ENCODE data around the gene MED15.
A peak's percentile ranks its signal among the peaks of the same experiment; 100 is the strongest.

Gene MED15

DNA sequence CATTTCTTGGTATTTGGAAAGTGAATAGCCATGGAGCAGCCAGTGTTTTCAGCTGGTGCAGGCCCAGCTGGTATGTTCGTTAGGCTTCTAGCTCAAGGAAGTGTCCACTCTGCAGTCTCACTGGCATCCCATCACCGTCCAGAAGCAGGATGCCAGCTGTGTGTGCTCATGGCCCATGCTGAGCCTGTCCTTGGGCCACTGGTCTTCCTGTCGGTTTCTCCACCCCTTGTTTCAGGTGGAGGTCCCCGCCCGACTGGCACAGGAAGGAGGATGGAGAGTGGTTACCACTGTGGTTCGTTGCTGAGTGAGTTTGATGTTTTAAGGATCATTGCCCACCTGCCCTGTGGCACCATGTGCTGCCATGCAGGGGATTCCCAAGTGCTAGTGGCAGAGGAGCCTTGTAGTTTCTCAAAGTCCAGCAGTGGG is 63.7 kb downstream of the MED15 start:
- DNase-seq (ENCODE audit: low read depth in 2 of 2), result no peak

DNA sequence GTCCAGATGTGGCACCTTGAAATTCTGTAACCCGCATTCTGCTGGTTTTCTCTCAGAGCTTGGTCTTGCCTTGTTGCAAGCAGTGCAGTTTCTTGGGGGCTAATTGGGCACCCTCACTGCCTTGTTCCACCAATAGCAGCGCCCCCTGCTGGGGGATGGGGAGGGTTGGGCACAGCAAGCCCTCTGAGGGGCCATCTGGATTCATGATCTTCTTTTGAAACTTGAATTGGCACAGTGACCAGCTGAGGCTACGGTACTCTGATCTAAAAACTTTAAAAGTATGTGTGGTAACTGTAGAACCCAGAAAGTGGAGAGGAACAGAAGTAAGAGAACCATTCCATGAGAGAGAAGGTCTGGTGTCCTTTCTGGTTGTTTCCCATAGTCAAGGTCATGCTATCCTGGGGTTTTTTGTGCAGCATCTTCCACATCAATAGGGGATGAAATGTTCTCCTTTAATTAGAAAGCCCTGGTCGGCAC is 64.2 kb downstream of the MED15 start:
- DNase-seq (ENCODE audit: low read depth in 2 of 2), result peak; percentile 36 to 41

DNA sequence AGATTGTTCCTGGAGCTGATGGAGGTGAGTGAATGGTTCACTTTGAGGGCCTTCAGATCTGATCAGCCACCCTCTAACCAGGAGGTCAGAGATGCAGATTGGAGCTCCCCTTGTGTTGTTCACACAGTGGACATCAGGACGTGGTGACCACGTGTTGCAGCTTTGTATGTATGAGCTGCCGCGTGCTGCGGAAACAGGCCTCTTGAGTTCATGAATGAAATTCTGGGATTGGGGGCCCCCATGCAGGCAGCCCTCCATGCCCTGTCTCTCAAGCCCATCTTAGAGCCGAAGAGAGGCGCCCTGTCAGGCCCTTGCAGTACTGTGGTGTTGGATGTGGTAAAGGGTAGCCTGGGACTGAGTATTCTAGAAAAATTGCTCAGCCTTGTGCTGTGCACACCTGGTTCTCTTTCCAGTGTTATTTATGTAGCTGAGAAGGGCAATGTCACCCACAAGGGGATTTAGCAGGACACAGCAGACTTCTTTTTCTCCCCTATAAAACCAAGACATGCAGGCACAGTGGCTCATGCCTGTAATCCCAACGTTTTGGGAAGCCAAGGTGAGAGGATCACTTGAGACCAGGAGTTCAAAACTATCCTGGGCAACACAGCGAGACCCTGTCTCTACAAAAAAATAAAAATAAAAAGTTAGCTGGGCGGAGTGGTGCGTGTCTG is 64.9 kb downstream of the MED15 start:
- no peak for DNase-seq (ENCODE audit: low read depth in 2 of 2)

DNA sequence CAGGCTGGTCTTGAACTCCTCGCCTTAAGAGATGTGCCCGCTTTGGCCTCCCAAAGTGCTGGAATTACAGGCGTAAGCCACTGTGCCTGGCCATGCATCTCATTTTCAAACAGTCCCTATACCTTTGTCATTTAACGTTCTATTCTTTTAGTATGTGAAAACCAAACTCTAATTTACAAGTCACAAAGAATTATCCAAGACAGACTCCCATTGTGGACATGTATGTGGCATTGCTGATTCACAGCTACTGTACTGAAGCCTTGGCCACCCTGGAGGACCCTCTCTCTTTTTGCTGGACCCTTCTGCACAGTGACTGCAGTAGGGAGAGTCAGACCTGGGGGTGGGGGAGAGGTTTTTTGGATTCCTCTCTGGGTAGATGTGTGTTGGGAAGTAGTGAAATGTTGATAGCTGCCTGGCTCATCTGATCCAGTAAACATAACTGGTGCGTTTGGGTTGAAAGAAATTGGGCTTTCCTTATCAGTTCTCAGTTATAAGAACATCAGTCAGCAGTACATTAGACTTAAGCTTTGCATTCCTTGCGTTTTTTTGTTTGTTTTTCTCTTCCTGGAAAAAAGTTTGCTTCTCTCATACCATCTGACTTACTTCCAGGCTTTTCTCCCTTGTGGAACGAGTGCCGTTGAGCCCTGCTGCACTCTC is 65.9 kb downstream of the MED15 start:
- DNase-seq (ENCODE audit: low read depth in 2 of 2), result no peak

DNA sequence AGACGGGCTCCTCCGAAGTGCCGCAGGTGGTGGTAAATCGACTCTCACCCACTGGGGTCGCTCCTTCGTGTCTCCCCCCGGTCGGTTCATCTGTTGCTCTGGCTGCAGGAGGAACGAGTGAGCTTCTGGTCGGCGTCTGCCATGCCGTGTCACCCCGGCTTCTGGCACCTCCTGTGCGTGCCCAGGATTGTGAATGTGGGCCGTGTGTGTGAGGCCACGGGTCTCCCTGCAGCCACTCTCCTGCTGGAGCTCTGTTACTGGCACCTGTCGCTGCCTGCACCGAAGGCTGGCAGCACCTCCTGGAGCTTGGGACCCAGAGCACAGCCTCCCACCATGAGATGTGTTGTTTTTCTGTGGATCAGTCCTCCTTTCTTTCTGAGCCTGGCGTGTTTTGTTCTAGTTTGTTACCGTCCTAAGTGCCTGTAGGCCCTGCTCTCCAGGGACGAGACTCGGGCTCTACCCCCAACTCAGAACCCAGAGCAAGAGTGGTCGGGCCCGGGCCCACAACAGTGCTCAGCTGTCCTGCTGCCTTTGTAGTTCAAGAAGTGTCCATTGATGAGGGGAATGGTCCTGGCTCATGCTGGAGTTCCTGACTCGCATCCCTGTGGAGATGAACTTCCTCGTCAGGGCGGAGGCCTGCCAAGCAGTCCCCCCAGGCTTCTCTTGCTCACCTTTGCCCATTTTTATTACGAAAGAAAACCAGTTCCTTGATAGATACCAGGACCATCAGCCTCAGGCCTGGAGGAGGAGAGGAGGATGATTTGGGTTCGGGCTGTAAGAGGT is 66.6 kb downstream of the MED15 start:
- no peak for DNase-seq (ENCODE audit: low read depth in 2 of 2)

DNA sequence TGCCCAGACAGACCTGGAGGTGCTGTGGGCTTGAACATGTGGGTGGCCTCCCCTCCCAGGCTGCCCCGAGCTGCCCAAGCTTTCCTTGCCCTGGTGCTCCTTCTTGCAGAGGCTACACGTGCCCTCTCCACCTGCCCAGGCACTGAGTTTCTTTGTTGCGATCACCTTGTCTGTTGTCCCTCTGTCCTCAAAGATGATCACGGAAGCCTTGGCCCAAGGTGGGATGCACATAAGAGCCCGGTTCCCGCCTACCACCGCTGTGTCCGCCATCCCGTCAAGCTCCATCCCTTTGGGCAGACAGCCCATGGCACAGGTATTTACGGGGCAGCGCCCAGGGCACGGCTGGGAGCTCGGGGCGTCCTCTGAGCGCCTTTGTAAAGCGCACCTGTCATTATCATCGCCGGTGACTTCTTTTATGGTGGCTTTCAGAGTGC is 67.5 kb downstream of the MED15 start:
- DNase-seq (ENCODE audit: low read depth in 2 of 2), result no peak

DNA sequence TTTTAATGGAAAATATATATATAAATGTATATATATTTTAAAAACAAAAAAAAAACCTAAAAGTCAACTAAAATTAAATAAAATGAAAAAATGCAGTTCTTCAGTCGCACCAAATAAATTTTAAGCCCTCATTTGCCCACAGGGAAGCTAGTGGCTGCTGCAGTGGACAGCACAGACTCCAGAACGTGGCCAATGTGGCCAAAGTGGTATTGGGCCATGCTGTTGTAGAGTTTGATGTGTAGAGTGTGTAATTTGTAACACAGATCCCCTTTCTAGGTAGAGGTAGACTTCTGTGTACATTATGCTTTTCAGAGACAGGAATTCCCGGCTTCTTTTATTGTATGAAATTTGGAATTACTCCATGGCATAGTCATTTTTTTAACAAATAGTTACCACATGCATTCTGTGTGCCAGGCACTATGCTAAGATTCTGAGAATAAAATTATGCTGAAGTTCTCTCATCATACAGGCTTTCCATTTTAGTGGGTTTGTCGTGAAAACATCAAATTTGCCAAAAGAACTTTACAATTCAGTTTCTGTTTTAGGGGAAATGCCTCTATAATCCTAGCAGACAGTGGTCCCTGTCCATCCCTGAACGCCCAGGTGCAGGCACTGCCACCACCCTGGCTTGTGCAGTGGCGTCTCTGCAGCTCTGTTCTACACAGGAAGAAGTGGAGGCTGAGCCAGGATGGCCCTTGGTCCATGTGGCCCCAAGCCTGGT is 68.5 kb downstream of the MED15 start:
- no peak for DNase-seq (ENCODE audit: low read depth in 2 of 2)

DNA sequence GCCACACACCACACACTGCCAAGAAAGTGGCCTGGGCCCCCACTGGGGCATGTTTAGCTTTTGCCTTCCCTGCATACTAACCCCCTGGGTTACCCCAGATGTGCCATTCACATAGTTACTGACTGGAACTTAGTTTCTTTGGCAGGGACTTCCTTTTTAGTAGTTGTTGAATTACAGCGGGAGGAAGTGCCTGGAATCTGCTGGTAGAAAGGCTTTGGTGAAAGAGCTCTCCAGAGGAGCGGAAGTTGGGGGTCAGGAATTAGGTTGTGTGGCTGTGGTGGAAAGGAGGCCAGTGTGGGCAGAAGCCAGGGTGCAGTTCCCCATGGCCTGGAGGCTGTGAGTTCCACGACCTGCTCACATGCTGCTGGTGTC is 69.0 kb downstream of the MED15 start:
- no peak for DNase-seq (ENCODE audit: low read depth in 2 of 2)

DNA sequence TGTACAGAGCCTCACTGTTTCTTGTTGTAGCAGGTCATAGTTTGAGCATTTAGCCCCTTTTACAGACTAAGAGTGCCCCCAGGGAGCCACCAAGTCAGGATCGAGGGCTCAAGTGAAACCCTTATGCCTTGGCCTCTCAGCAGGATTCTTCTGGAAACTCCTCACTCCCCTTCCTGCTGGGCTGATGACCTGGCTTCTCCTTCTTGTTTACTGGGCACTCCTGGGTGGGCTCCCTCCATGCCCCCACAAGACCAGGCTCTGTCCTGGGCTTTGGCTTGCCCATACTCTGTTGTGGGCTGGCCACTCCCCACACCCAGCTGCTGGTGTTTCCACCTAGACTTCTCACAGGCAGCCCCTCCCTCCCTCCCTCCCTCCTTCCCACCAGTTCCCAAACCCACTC is 69.6 kb downstream of the MED15 start:
- DNase-seq (ENCODE audit: low read depth in 2 of 2), result no peak

DNA sequence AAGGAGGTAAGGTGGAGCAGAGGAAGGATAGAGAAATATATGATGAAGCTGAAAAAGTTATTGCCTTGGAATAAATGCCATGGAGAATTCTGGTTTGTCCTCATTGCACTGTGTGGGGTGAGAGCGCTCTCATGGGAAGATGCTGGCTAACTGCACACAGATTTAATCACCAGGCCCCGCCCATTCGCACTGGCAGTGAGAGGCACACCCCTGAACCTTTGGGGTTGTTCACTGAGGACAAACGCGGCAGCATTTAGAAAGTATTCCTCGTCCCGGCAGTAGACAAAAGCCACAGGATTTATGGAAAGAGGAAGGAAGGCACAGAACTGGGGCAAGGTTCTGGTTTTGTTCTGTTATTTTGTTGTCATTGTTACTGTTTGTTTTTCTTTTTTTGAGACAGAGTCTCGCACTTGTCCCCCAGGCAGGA is 70.2 kb downstream of the MED15 start:
- no peak for DNase-seq (ENCODE audit: low read depth in 2 of 2)

DNA sequence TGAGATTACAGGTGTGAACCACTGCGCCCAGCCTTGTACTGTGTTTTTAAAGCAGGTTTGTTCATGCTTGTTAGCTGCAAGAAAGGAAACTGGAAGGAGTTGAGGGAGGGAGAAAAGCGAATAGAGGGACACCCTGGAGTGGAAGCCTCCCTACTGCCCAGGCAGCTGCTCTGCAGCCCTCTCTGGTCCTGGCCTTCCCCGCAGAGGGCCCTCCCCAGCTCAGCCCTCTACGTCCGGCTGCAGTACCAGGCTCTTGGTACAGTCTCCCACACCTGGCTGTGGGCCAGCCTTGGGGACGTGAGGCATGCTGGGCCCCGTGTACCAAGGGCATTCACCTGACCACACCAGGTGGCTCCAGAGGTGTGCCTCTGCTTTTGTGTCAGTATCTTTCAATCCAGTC is 70.8 kb downstream of the MED15 start:
- DNase-seq (ENCODE audit: low read depth in 2 of 2), result no peak

DNA sequence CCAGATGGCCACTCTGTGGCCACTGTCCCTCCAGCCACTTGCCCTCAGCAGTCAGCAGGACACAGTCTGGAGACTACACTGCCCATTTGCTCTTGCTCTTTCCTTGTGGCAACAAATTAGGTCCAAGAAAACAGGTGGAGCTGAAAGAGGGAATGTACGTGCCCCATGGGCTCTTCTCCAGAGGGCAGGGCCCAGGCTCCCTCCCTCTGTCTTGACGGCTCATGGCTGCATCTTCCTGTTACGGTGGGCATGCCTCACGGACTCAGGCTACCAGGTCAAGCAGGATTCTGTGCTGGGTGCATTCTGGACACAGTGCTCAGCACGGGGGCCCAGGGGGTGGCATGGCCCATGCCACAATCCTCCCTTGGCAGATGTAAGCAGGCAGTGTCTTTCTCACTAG is 71.3 kb downstream of the MED15 start:
- no peak for DNase-seq (ENCODE audit: low read depth in 2 of 2)

DNA sequence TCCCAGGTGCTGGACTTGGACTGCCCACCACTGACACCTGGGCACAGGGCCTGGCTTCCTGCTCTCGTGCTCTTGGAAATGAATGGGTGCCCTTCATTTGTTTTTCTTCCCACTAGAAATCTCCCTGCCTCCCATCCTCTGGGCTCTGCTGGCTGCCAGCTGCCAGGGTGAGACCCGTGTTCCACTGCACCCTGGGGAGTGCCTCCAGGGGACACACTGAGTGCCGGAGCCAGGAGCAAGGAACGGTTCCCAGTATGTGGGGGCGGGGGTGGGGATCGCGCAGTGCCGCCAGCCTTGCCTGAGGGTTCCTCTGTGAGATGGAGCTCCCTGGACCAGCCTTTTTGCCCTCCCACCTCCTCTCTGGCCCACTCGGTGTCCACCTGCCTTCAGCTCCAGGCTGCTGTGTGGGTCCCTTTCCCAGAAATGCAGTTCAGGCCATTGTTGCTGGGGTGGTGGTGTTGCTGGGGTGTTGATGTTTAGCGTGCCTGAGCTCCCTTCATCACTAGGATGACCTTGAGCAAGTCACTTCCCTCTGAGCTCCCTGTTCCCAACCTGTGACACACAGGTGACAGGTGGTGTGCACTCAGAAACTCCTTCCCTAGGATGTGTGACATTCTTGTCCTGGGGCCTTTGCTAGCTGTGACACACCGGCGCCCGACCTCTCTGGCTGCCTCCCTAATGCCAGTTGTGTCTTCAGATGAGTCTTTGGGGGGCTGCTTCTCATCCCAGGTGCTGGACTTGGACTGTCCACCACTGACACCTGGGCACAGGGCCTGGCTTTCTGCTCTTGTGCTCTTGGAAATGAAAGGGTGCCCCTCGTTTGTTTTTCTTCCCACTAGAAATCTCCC is 72.1 kb downstream of the MED15 start:
- no peak for DNase-seq (ENCODE audit: low read depth in 2 of 2)

DNA sequence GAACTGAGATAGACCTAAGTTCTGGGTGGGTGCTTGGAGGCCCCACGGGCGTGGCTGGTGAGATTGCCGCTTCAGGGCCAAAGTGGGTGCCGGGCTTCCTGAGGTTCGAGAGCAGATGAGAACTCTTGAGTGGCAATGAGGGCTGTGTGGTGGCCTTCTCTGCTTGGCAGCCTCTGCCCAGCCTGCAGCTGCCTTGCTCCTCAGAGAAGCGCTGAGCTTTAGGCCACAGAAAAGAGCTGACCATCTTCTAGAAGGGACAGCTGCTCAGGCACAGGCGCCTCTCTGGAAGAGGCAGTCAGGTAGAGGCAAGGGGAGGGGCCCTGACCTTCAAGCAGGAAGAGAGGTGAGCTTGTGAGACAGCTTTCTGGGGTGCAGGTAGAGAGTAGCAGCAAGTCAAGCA is 72.8 kb downstream of the MED15 start:
- no peak for DNase-seq (ENCODE audit: low read depth in 2 of 2)

DNA sequence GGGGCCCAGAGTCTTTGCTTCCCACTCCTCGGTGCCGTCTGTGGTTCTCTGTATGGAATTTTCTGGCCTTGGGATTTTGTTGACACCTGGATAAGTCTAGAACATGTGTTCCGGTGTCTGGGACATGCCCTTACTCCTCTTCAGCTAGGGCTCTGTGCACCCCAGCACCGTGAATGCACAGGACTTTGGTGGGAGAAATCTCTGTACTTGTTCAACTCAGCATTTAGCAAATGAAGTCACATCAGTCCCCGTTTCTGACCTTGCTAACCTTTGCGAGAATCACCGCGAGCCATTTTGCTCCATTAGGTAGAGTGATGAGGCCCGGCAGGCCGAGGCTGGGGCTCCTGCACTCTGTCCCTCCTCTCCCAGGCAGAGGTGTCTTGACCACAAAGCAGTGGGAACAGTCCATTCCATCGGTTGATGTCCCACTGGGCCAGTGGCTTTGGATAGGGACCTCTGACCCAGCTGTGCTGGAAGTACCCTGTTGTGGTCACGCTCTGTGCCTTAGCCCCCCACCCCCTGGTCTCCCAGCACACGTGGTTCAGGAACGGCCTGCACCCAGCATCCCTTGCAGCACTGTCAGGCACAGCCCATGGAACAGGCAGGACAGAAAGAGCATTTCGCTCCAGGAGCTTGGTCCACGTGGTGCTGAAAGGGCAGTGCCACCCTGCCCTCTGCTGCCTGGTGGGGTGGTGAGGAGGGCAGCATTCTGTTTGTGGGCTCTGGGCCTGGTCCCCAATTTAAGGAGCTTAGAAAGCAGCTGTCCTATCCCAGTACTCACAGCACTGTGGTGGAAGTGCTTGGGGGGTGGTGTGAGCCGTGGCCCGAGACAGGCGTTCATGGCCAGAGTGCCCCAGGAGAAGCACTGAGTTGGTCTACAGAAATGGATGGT is 73.4 kb downstream of the MED15 start:
- DNase-seq (ENCODE audit: low read depth in 2 of 2), result no peak

DNA sequence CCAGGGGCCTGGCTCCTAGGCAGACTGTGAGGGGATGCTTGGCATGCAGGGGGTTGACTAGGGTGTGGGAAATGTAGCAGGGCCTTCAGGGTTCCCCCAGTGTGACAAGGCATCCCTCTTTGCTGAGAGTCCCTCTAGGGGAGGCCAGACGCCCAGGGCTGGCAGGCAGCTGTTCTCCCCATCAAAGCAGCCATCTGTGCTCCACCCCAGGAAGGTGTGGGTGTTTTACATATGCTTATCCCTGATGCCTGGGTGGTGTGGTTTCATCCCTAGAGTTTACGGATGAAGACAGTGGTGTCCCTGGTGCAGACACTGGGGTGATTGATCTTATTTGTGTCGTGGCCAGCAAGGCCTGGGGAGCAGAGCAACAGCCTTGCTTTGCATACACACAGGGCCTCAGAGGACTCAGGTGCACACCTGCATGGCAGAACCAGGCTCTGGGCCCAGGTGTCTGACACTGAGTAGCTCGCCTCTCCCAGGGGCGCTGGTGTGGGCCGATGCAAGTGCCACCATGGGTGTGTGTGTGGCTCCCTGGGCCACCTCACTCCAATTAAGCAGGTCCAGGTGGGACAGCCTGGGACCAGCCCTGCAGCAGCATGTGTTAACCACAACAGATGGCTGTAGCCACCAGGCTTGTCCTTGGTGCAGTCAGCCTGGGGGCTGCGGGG is 74.2 kb downstream of the MED15 start:
- no peak for DNase-seq (ENCODE audit: low read depth in 2 of 2)

DNA sequence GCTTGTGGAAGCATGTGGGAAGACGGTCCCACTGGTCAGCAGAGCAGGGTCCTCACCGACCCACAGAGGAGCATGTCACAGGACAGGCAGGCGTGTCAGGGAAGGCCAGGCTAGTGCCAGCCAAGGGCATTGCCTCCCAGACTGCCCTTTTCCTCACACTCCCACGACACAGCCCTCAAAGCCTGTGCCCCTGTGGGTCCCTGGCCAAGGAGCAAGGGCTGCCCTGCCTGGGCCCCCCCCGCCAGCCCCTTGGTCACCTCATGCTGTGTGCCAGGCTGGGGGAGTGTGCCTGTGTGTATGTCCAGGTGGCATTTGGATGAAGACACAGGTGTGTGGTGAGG is 74.7 kb downstream of the MED15 start:
- no peak for DNase-seq (ENCODE audit: low read depth in 2 of 2)

DNA sequence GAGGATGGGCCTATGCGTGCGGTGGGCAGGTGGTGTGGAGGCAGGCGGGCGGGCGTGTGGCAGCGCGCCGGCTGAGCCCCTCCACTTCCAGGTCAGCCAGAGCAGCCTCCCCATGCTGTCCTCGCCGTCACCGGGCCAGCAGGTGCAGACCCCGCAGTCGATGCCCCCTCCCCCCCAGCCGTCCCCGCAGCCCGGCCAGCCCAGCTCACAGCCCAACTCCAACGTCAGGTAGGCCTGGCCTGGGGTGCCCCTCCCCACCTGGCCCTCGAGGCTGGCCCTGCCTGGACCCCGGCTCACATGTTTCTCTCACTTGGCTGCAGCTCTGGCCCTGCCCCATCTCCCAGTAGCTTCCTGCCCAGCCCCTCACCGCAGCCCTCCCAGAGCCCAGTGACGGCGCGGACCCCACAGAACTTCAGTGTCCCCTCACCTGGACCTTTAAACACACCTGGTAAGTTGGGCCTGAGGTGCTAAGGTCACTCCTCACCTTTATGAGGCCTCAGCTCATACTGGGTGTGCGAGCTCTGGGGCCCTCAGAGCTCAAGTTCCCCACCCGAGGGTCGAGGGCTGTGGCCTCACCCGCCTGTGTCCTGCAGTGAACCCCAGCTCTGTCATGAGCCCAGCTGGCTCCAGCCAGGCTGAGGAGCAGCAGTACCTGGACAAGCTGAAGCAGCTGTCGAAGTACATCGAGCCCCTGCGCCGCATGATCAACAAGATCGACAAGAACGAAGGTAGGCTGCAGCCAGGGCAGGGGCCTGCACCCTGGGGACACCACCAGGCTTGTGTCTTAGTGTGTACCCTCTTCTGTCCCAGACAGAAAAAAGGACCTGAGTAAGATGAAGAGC is 75.3 kb downstream of the MED15 start:
- no peak for DNase-seq (ENCODE audit: low read depth in 2 of 2)

DNA sequence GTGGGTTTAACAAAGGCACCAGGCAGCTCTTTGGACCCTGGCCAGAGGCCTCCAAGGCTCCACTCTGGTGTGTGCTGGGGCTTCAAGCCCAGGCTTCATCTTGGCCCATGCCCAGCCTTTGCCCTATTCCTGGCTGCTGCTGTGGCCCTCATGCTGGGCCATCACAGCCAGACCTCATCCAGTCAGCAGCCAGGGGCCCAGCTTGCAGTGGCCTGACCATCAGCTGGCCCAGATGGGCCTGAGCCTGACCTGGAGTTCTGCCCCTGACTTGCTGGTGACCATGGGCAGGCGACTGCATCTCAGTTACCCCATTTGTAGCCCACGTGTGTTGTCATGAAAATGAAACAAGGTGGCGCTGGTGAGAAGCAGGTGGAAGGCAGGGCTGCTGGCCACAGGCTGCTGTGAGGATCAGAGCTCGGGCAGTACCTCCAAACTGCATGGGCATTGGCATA is 76.1 kb downstream of the MED15 start:
- DNase-seq (ENCODE audit: low read depth in 2 of 2), result no peak
